ENCODE measurements around the gene TUBB6. TPM values are rescaled to one million over a fixed set of nuclear protein-coding genes. Genes with fewer than 3 reads are reported as not detected.

The TUBB6 gene
- total RNA-seq, 3 donors from 2014 or later: 197 to 316 (median 302) TPM

DNA sequence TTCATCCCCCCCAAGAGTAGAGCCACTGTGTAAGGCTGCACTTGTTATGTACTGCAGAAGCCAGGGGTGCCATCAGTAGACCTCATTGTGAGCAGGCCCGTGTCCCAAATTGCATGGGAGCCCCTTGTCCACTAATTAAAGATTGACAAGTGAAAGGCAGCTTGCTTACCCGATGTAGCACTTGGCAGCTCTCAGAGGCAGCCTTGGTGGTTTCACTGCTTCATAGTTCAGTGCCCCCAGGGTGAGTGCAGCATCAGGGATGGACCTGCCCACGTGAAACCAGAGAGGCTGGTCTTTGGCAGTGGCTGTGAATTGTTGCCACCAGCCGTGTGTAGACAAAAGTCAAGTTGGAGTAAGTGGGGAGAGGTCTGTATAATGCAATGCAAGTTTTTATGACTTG, 13.3 kb downstream of the TUBB6 start:
- intact Hi-C loops (cut with DNase I; ENCODE audit: low total_unique reads): no loop called here
- no peaks in the 10 kb centered on the region for H3K27me3 ChIP-seq
- no peaks in the 10 kb centered on the region for H3K9me3 ChIP-seq
- peak overlapping the region in 1 of 2 donors; percentile 19 for H3K27ac ChIP-seq
- TF ChIP-seq POLR2AphosphoS5 (IDR thresholded peaks at IDR 0.05) (no peak), POLR2A (IDR thresholded peaks at IDR 0.05) (no peak), CTCF (IDR thresholded peaks at IDR 0.05) (no peak)
- H3K4me3 ChIP-seq: no peak overlapping the region
- H3K36me3 ChIP-seq: peaks cover 11% of the 10 kb centered on the region
- no peak for DNase-seq (ENCODE audit: low spot score in 2 of 2)
- H3K4me1 ChIP-seq: no peaks in the 10 kb centered on the region

DNA sequence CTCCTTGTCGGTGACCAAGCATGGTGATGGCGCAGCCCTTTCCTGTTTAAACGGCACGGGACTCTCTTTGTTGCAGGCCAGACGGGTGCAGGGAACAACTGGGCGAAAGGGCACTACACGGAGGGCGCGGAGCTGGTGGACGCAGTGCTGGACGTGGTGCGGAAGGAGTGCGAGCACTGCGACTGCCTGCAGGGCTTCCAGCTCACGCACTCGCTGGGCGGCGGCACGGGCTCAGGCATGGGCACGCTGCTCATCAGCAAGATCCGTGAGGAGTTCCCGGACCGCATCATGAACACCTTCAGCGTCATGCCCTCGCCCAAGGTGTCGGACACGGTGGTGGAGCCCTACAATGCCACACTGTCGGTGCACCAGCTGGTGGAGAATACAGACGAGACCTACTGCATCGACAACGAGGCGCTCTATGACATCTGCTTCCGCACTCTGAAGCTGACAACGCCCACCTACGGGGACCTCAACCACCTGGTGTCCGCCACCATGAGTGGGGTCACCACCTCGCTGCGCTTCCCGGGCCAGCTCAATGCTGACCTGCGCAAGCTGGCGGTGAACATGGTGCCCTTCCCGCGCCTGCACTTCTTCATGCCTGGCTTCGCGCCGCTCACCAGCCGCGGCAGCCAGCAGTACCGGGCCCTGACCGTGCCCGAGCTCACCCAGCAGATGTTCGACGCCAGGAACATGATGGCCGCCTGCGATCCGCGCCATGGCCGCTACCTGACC, 17.1 kb downstream of the TUBB6 start:
- TF ChIP-seq POLR2AphosphoS5 (IDR thresholded peaks at IDR 0.05) (no peak), CTCF (IDR thresholded peaks at IDR 0.05) (no peak), POLR2A (IDR thresholded peaks at IDR 0.05) (no peak)

DNA sequence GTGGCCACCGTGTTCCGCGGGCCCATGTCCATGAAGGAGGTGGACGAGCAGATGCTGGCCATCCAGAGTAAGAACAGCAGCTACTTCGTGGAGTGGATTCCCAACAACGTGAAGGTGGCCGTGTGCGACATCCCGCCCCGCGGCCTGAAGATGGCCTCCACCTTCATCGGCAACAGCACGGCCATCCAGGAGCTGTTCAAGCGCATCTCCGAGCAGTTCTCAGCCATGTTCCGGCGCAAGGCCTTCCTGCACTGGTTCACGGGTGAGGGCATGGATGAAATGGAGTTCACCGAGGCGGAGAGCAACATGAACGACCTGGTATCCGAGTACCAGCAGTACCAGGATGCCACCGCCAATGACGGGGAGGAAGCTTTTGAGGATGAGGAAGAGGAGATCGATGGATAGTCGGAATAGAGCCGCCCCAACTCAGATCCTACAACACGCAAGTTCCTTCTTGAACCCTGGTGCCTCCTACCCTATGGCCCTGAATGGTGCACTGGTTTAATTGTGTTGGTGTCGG, 17.7 kb downstream of the TUBB6 start:
- H3K9me3 ChIP-seq: no peaks in the 10 kb centered on the region
- no peaks in the 10 kb centered on the region for H3K4me1 ChIP-seq
- H3K36me3 ChIP-seq: peaks cover 11% of the 10 kb centered on the region
- intact Hi-C loops (cut with DNase I; ENCODE audit: low total_unique reads): no loop called here
- no peaks in the 10 kb centered on the region for H3K27me3 ChIP-seq
- H3K4me3 ChIP-seq: no peak overlapping the region
- no peak overlapping the region for H3K27ac ChIP-seq
- TF ChIP-seq POLR2A (IDR thresholded peaks at IDR 0.05) (no peak), CTCF (IDR thresholded peaks at IDR 0.05) (no peak), POLR2AphosphoS5 (IDR thresholded peaks at IDR 0.05) (no peak)
- no peak for DNase-seq (ENCODE audit: low spot score in 2 of 2)

More for the DNA sequence above, 17.1 kb downstream of the TUBB6 start:
- H3K9me3 ChIP-seq: no peaks in the 10 kb centered on the region
- peaks cover 11% of the 10 kb centered on the region for H3K36me3 ChIP-seq
- H3K27me3 ChIP-seq: no peaks in the 10 kb centered on the region
- intact Hi-C loops (cut with DNase I; ENCODE audit: low total_unique reads): no loop called here
- H3K4me3 ChIP-seq: no peak overlapping the region
- H3K4me1 ChIP-seq: no peaks in the 10 kb centered on the region
- no peak overlapping the region for H3K27ac ChIP-seq
- DNase-seq (ENCODE audit: low spot score in 2 of 2): no peak

- intact Hi-C loops (cut with DNase I; ENCODE audit: low total_unique reads): no loop called here
- Histone ChIP-seq H3K9me3 (no peaks in the 10 kb centered on the region), H3K36me3 (peaks cover 11% of the 10 kb centered on the region), H3K4me3 (no peak overlapping the region), H3K27ac (no peak overlapping the region), H3K4me1 (no peaks in the 10 kb centered on the region), H3K27me3 (no peaks in the 10 kb centered on the region)
- TF ChIP-seq CTCF (IDR thresholded peaks at IDR 0.05) (no peak), POLR2AphosphoS5 (IDR thresholded peaks at IDR 0.05) (no peak), POLR2A (IDR thresholded peaks at IDR 0.05) (no peak)
- DNase-seq (ENCODE audit: low spot score in 2 of 2): no peak
Measured at GRCh38 chr18:12326711-12327460, 18.8 kb downstream of the TUBB6 start.

Measured in breast epithelium (tissue), 4 donors.